Measurements from ENCODE around the gene SCYL1.
A peak's percentile ranks its signal among the peaks of the same experiment; 100 is the strongest.

The SCYL1 gene

DNA sequence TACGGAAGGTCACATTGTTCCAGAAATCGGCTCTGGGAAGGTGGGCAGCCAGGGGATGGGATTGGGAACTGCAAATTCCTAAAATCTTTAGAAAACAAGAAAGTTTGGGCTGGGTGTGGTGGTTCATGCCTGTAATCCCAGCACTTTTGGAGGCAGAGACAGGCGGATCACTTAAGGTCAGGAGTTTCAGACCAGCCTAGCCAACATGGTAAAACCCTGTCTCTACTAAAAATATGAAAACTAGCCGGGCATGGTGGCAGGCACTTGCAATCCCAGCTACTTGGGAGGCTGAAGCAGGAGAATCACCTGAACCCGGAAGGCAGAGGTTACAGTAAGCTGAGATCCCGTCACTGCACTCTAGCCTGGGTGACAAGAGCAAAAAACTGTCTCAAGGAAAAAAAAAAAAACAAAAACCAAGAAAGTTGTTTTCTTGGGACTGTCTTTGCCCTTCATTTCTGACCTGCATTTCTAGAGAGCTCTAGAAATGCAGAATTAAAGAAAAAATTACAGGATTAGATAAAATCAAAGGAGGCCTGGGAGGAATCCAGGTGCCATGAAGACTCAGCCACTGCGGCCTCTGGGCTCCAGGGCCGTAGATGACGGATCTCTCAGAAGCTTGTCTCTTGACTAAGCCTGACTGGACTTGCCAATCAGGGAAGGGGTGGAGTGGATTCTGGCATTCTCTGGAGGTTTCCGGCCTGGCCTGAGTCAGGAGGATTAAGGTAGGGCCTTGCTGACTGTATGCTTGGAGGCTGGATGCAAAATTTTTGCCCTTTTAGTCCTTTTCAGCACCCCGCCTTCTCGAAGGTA is 31.3 kb upstream of the SCYL1 start:
- DNase-seq, result no peak
- Histone ChIP-seq H3K9me3 (ENCODE audit: control insufficient read depth, low read length) (no peaks in the 10 kb centered on the region), H3K4me1 (ENCODE audit: control insufficient read depth, insufficient read depth, low read length, poor library complexity, severe bottlenecking) (peaks cover 12% of the 10 kb centered on the region), H3K27me3 (replicated peaks; ENCODE audit: control insufficient read depth, insufficient read depth, low read length, poor library complexity, severe bottlenecking) (no peaks in the 10 kb centered on the region), H3K36me3 (ENCODE audit: control insufficient read depth, insufficient read depth, low read length) (no peaks in the 10 kb centered on the region), H3K27ac (ENCODE audit: insufficient read depth, low read length, poor library complexity, severe bottlenecking) (no peak overlapping the region), H3K4me3 (ENCODE audit: insufficient read depth, low read depth, low read length, poor library complexity, severe bottlenecking) (no peak overlapping the region)

DNA sequence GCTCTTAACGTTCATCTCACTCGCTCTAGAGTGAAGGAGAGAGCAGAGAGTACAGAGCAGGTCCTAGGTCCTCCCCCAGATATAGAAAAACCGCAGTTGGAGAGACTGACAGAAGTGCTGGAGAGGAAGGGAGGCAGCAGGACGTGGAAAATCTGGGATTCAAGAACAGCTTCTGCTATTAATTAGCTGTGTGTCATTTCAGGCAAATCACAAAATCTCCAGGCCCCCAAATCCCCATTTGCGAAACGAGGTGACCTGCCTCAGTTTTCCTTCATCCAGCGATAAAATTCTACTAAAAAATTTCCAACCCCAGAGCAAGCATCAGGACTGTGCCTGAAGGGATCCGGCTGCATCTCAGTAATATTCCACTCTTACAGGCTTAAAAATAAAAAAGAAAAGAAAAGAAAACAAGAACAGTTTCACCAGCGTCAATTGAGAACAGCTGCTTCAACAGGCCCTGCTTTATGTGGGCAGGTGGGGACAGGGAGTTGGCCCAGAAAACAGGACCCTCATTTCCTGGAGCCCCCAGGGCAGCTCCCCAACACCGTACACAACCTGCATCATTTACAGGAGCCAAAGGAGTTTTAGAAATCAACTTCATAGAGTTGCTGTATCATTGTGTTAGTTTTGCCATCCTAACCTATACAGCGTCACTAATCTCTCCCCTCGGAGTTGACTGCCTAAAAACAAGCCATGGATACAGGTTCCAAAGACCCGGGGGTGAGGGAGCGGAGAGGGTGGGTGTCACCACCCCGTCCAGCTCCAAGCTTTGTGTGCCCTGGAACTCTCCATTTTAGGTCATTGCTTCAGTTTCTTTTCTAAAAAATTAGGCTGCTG is 28.4 kb upstream of the SCYL1 start:
- peaks cover 14% of the 10 kb centered on the region for H3K36me3 ChIP-seq (ENCODE audit: control insufficient read depth, insufficient read depth, low read length)
- no peaks in the 10 kb centered on the region for H3K27me3 ChIP-seq (replicated peaks; ENCODE audit: control insufficient read depth, insufficient read depth, low read length, poor library complexity, severe bottlenecking)
- H3K9me3 ChIP-seq (ENCODE audit: control insufficient read depth, low read length), result no peaks in the 10 kb centered on the region
- no peak for DNase-seq
- H3K4me1 ChIP-seq (ENCODE audit: control insufficient read depth, insufficient read depth, low read length, poor library complexity, severe bottlenecking), result peaks cover 12% of the 10 kb centered on the region
- peak overlapping the region; percentile 98 for H3K27ac ChIP-seq (ENCODE audit: insufficient read depth, low read length, poor library complexity, severe bottlenecking)
- H3K4me3 ChIP-seq (ENCODE audit: insufficient read depth, low read depth, low read length, poor library complexity, severe bottlenecking), result peak overlapping the region; percentile 50

DNA sequence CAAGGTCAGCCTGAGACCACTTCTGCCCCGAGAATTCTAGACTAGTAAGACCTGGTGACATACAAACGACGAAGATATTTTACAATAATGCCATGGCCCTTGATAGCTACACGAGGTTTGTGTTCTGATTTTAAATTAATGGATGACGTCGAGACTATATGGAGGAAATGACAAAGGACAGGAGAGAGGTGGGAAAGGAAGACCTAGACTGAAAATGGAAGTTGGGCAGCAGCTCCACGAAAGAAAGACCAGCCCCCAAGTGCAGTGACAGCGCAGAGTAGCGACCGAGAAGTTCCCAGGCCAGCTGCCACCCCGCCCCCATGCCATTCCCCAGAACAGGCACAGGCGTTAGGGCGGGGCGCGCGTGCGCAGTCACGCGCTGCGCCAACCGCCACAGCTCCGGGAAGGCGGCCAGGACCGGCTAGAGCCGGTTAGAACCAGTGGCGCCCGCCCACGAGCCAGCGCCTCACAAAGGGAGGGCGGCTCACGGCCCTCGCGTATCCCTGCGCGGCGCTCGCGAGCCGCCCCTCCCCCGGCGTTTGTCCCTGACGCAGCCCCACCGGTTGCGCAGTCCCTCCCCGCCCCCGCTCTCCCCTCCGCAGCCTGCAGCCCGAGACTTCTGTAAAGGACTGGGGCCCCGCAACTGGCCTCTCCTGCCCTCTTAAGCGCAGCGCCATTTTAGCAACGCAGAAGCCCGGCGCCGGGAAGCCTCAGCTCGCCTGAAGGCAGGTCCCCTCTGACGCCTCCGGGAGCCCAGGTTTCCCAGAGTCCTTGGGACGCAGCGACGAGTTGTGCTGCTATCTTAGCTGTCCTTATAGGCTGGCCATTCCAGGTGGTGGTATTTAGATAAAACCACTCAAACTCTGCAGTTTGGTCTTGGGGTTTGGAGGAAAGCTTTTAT is 27.5 kb upstream of the SCYL1 start:
- Histone ChIP-seq H3K9me3 (ENCODE audit: control insufficient read depth, low read length) (no peaks in the 10 kb centered on the region), H3K27me3 (replicated peaks; ENCODE audit: control insufficient read depth, insufficient read depth, low read length, poor library complexity, severe bottlenecking) (no peaks in the 10 kb centered on the region), H3K4me1 (ENCODE audit: control insufficient read depth, insufficient read depth, low read length, poor library complexity, severe bottlenecking) (peaks cover 12% of the 10 kb centered on the region), H3K4me3 (ENCODE audit: insufficient read depth, low read depth, low read length, poor library complexity, severe bottlenecking) (peak overlapping the region; percentile 85), H3K27ac (ENCODE audit: insufficient read depth, low read length, poor library complexity, severe bottlenecking) (peak overlapping the region; percentile 98), H3K36me3 (ENCODE audit: control insufficient read depth, insufficient read depth, low read length) (peaks cover 22% of the 10 kb centered on the region)
- DNase-seq, result peak; percentile 95 to 96 (median 96)

DNA sequence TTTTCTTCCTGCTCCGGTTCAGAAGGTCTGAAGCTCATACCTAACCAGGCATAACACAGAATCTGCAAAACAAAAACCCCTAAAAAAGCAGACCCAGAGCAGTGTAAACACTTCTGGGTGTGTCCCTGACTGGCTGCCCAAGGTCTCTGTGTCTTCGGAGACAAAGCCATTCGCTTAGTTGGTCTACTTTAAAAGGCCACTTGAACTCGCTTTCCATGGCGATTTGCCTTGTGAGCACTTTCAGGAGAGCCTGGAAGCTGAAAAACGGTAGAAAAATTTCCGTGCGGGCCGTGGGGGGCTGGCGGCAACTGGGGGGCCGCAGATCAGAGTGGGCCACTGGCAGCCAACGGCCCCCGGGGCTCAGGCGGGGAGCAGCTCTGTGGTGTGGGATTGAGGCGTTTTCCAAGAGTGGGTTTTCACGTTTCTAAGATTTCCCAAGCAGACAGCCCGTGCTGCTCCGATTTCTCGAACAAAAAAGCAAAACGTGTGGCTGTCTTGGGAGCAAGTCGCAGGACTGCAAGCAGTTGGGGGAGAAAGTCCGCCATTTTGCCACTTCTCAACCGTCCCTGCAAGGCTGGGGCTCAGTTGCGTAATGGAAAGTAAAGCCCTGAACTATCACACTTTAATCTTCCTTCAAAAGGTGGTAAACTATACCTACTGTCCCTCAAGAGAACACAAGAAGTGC is 26.7 kb upstream of the SCYL1 start:
- peak overlapping the region; percentile 85 for H3K4me3 ChIP-seq (ENCODE audit: insufficient read depth, low read depth, low read length, poor library complexity, severe bottlenecking)
- H3K4me1 ChIP-seq (ENCODE audit: control insufficient read depth, insufficient read depth, low read length, poor library complexity, severe bottlenecking), result peaks cover 12% of the 10 kb centered on the region
- DNase-seq, result peak in 2 of 3 donors; percentile 38 to 57
- no peaks in the 10 kb centered on the region for H3K27me3 ChIP-seq (replicated peaks; ENCODE audit: control insufficient read depth, insufficient read depth, low read length, poor library complexity, severe bottlenecking)
- H3K9me3 ChIP-seq (ENCODE audit: control insufficient read depth, low read length), result no peaks in the 10 kb centered on the region
- H3K36me3 ChIP-seq (ENCODE audit: control insufficient read depth, insufficient read depth, low read length), result peaks cover 30% of the 10 kb centered on the region
- peak overlapping the region; percentile 98 for H3K27ac ChIP-seq (ENCODE audit: insufficient read depth, low read length, poor library complexity, severe bottlenecking)

DNA sequence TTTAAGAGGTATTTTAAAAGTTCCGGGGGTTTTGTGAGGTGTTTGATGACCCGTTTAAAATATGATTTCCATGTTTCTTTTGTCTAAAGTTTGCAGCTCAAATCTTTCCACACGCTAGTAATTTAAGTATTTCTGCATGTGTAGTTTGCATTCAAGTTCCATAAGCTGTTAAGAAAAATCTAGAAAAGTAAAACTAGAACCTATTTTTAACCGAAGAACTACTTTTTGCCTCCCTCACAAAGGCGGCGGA is 26.2 kb upstream of the SCYL1 start:
- DNase-seq, result no peak
- peaks cover 12% of the 10 kb centered on the region for H3K4me1 ChIP-seq (ENCODE audit: control insufficient read depth, insufficient read depth, low read length, poor library complexity, severe bottlenecking)

DNA sequence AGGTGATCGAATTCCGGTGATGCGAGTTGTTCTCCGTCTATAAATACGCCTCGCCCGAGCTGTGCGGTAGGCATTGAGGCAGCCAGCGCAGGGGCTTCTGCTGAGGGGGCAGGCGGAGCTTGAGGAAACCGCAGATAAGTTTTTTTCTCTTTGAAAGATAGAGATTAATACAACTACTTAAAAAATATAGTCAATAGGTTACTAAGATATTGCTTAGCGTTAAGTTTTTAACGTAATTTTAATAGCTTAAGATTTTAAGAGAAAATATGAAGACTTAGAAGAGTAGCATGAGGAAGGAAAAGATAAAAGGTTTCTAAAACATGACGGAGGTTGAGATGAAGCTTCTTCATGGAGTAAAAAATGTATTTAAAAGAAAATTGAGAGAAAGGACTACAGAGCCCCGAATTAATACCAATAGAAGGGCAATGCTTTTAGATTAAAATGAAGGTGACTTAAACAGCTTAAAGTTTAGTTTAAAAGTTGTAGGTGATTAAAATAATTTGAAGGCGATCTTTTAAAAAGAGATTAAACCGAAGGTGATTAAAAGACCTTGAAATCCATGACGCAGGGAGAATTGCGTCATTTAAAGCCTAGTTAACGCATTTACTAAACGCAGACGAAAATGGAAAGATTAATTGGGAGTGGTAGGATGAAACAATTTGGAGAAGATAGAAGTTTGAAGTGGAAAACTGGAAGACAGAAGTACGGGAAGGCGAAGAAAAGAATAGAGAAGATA is 25.7 kb upstream of the SCYL1 start, which contains the start of gene MALAT1:
Gene MALAT1, plus strand, starts transcription at position 69 of the 736 bp plus-strand sequence.
- Histone ChIP-seq H3K9me3 (ENCODE audit: control insufficient read depth, low read length) (no peaks in the 10 kb centered on the region), H3K27ac (ENCODE audit: insufficient read depth, low read length, poor library complexity, severe bottlenecking) (peak within 1 kb of the TSS; percentile 98), H3K4me1 (ENCODE audit: control insufficient read depth, insufficient read depth, low read length, poor library complexity, severe bottlenecking) (peaks cover 14% of the 10 kb centered on the region), H3K36me3 (ENCODE audit: control insufficient read depth, insufficient read depth, low read length) (peaks cover 40% of the 10 kb centered on the region), H3K27me3 (replicated peaks; ENCODE audit: control insufficient read depth, insufficient read depth, low read length, poor library complexity, severe bottlenecking) (no peaks in the 10 kb centered on the region), H3K4me3 (ENCODE audit: insufficient read depth, low read depth, low read length, poor library complexity, severe bottlenecking) (peak within 1 kb of the TSS; percentile 85)
- peak; percentile 84 to 93 (median 91) for DNase-seq

More for the DNA sequence above, 26.2 kb upstream of the SCYL1 start:
- Histone ChIP-seq H3K27ac (ENCODE audit: insufficient read depth, low read length, poor library complexity, severe bottlenecking) (peak overlapping the region; percentile 98), H3K36me3 (ENCODE audit: control insufficient read depth, insufficient read depth, low read length) (peaks cover 35% of the 10 kb centered on the region), H3K4me3 (ENCODE audit: insufficient read depth, low read depth, low read length, poor library complexity, severe bottlenecking) (peak overlapping the region; percentile 85), H3K9me3 (ENCODE audit: control insufficient read depth, low read length) (no peaks in the 10 kb centered on the region), H3K27me3 (replicated peaks; ENCODE audit: control insufficient read depth, insufficient read depth, low read length, poor library complexity, severe bottlenecking) (no peaks in the 10 kb centered on the region)

DNA sequence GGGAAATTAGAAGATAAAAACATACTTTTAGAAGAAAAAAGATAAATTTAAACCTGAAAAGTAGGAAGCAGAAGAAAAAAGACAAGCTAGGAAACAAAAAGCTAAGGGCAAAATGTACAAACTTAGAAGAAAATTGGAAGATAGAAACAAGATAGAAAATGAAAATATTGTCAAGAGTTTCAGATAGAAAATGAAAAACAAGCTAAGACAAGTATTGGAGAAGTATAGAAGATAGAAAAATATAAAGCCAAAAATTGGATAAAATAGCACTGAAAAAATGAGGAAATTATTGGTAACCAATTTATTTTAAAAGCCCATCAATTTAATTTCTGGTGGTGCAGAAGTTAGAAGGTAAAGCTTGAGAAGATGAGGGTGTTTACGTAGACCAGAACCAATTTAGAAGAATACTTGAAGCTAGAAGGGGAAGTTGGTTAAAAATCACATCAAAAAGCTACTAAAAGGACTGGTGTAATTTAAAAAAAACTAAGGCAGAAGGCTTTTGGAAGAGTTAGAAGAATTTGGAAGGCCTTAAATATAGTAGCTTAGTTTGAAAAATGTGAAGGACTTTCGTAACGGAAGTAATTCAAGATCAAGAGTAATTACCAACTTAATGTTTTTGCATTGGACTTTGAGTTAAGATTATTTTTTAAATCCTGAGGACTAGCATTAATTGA is 25.0 kb upstream of the SCYL1 start:
- peak overlapping the region; percentile 85 for H3K4me3 ChIP-seq (ENCODE audit: insufficient read depth, low read depth, low read length, poor library complexity, severe bottlenecking)
- H3K4me1 ChIP-seq (ENCODE audit: control insufficient read depth, insufficient read depth, low read length, poor library complexity, severe bottlenecking), result peaks cover 21% of the 10 kb centered on the region

DNA sequence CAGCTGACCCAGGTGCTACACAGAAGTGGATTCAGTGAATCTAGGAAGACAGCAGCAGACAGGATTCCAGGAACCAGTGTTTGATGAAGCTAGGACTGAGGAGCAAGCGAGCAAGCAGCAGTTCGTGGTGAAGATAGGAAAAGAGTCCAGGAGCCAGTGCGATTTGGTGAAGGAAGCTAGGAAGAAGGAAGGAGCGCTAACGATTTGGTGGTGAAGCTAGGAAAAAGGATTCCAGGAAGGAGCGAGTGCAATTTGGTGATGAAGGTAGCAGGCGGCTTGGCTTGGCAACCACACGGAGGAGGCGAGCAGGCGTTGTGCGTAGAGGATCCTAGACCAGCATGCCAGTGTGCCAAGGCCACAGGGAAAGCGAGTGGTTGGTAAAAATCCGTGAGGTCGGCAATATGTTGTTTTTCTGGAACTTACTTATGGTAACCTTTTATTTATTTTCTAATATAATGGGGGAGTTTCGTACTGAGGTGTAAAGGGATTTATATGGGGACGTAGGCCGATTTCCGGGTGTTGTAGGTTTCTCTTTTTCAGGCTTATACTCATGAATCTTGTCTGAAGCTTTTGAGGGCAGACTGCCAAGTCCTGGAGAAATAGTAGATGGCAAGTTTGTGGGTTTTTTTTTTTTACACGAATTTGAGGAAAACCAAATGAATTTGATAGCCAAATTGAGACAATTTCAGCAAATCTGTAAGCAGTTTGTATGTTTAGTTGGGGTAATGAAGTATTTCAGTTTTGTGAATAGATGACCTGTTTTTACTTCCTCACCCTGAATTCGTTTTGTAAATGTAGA is 24.3 kb upstream of the SCYL1 start:
- no peak for DNase-seq
- Histone ChIP-seq H3K4me1 (ENCODE audit: control insufficient read depth, insufficient read depth, low read length, poor library complexity, severe bottlenecking) (peaks cover 29% of the 10 kb centered on the region), H3K9me3 (ENCODE audit: control insufficient read depth, low read length) (no peaks in the 10 kb centered on the region), H3K4me3 (ENCODE audit: insufficient read depth, low read depth, low read length, poor library complexity, severe bottlenecking) (peak overlapping the region; percentile 85), H3K27me3 (replicated peaks; ENCODE audit: control insufficient read depth, insufficient read depth, low read length, poor library complexity, severe bottlenecking) (no peaks in the 10 kb centered on the region), H3K27ac (ENCODE audit: insufficient read depth, low read length, poor library complexity, severe bottlenecking) (peak overlapping the region; percentile 98), H3K36me3 (ENCODE audit: control insufficient read depth, insufficient read depth, low read length) (peaks cover 54% of the 10 kb centered on the region)

More for the DNA sequence above, 25.0 kb upstream of the SCYL1 start:
- Histone ChIP-seq H3K9me3 (ENCODE audit: control insufficient read depth, low read length) (no peaks in the 10 kb centered on the region), H3K36me3 (ENCODE audit: control insufficient read depth, insufficient read depth, low read length) (peaks cover 47% of the 10 kb centered on the region), H3K27me3 (replicated peaks; ENCODE audit: control insufficient read depth, insufficient read depth, low read length, poor library complexity, severe bottlenecking) (no peaks in the 10 kb centered on the region), H3K27ac (ENCODE audit: insufficient read depth, low read length, poor library complexity, severe bottlenecking) (peak overlapping the region; percentile 98)
- no peak for DNase-seq

Data from effector memory CD4-positive, alpha-beta T cell (primary cell).